Activated CD8-positive, alpha-beta memory T cell treated with anti-CD3 and anti-CD28 coated beads, Interleukin-2, amount 50 U/mL, for 4 hours (primary cell): ENCODE data around the gene INPP5F.
"Not testable (repeated sequence)": the region's sequence is repeated elsewhere in the genome, so short reads cannot be mapped to it uniquely, and the experiment has no call there.

ENCODE experiments used
- DNase-seq: peaks from one replicate; pipeline ENCODE4 v3.0.0-alpha.2; 2020

INPP5F gene

DNA sequence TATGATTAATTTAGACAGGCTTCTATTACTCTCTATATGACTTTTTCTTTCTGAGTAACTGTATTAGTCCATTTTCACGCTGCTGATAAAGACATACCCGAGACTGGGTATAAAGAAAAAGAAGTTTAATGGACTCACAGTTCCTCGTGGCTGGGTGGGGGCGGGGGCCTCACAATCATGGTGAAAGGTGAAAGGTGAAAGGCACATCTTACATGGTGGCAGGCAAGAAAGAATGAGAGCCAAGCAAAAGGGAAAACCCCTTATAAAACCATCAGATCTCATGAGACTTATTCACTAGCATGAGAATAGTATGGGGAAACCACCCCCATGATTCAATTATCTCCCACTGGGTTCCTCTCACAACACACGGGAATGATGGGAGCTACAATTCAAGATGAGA lies 18.5 kb upstream of the INPP5F start:
- DNase-seq, result not testable (repeated sequence)

DNA sequence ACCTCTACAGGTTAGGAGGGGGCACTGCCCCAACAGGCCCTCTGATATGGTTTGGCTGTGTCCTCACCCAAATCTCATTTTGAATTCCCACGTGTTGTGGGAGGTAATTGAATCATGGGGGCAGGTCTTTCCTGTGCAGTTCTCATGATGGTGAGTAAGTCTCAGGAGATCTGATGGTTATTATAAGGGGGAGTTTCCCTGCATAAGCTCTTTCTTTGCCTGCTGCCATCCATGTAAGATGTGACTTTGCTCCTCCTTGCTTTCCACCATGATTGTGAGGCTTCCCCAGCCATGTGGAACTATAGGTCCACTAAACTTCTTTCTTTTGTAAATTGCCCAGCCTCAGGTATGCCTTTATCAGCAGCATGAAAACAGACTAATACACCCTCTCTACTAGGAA lies 14.9 kb upstream of the INPP5F start:
- DNase-seq, result not testable (repeated sequence)

DNA sequence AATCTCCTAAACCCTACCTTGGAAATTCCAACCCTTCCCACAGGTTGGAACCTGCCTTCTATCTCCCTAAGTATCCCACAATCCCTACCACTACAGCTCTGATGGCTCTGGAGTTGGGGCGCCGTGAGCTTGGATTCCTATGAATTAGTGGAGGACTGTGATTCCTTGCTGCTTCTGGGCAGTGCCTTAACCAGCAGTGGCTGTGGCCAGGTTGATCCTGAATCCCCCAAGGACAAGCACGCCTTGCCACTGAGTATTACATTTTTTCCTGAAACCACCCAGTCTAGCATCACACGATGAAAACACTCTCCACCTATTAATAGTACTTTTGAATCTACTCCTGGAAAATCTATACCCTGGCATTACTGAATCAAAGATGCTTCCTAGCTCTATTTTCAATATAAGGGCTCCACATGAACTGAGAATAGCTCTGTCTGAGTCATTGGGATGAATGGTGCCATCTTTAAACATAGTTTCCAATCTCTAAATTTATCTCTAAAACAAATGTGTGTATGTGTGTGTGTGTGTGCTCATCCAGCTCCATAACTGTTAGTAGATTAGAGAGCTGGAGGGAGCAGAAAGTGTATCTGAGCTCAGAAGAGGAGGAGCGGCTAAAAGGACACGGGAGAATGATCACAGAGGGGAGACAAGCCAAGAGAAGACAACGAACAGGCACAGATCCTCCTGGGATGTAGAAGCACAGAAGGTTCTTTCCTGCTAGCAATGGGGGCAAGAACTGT lies 11.9 kb upstream of the INPP5F start:
- no peak for DNase-seq

DNA sequence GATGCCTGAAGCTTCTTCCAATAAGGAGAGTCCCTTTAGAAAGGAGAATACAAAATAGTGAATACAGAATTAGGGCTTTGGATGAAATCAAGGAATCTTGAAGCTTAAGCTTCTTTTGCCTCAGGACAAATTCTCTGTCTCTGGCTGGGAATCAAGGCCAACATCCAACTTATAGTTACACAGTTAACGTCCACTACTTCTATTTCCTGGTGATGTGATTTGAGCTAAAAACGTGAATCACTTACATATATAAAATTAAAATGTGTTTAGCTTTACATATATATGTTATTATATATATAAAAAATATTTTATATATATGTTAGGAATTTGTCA lies 11.4 kb upstream of the INPP5F start:
- DNase-seq, result no peak

DNA sequence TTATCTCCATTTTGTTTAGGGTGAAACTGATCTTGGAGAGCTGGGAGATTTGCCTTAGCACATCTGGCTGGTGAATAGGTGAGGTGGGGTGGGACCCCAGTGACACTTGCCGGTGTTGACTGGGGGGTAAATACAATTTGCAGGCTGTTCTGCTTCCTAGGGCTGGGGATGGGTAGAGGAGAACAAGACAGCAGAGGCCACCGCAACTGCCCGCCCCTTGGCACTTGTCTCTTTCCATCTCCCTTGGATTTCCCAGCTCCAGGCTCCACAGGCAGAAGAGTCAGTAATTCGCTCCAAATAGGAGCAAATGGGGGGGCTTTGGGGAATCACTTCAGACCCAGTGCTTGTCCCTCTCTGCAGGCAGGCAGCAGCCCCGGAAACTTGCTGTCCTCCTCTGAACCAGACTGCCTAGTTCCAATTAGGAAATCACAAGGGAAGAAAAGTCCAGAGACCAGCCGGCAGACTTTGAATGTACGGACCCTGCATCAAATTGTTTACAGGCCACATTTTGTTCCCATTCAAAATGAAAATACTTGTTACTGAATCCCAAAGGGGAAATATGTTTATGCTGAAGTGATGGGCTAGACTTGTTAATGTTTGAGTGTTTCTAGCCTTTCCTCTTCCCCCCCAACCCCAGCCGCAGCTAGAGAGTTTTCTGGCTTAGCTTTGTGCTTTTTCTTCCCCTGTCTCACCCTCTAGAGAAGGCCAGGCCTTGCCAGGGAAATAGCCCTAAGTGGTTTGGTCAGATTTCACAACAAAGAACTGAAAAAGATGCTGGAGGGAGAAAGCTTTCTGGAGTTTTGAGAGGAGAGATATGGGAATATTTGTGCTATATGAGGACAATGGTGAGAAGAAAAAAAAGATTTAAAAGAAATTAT lies 10.0 kb upstream of the INPP5F start:
- no peak for DNase-seq

DNA sequence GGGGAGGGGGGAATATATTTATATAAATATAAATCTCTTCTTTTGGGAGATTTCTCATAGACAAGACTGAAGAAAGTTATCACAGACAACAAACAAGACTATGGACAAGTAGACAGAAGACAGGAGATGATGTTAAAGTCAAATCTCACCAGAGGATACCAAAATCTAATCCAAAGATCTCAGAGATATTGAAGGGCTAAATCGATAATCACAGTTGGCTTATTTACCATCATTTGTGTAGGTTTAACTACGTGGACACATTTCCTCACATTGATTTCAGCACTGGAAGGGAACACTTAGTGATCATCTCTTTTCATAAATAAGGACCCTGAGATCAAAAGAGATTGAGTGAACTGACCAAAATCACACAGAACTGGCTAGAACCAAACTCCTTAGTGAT lies 2.7 kb upstream of the INPP5F start:
- no peak for DNase-seq

DNA sequence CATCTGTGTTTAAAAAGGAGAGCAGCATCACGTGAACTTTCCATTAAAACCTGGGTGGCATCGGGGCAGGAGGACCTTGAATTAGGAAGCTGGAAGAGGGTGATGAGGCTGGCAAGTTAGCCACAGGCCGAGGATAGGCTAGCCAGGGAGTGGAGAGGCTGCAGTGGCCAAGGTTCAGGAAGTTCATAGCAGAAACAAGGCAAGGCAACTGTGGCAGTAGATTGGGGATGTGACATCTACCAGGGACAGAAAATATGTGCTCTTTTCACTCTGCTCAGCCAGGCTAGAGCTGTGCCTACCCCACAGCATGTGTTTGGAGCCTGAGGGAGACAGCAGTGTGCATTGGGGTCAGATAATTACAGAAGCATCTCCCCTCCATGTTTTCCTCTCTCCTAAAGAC lies 2.2 kb upstream of the INPP5F start:
- DNase-seq, result no peak

DNA sequence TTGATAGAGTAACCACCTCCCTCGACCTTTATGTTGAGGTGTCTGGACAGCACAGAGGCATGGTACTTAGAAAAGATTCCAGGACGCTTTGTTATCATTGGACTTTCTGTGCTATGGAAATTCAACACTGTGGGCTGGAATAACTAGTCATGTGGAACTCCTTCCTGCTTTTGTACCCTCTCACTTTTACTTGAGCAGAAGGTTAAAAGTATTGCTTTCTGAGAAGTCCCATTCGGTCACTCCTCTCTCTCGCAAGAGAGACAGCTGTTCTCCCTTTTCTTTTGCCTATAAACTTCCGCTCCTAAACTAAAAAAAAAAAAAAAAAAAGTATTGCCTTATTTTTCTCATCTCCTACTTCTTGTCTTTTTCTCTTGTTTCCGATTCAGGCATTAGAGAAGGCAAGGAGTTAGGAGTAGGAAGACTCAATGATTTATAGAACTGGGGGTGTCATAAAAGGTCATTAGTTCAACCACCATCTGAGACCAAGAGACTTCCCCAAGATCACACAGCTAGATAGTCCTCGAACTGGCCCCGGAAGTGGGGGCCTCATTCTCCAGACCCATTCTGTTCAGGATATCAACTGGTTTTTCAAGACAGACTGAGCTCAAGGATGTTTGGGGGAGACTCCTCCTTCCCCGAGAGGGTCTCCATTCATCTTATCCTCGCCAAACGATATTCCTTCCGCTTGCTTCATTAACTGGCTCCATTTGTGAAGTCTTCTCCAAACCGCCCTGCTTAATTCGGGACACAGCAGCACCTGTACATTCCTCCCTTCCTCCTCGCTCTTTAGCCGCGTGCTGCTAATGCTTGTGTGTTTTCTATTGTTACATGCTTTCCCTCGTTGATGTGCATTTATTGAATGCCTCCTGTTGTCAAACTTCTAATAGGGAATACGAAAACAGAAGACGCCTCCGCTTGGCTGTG lies 995 bp upstream of the INPP5F start:
- DNase-seq, result no peak

DNA sequence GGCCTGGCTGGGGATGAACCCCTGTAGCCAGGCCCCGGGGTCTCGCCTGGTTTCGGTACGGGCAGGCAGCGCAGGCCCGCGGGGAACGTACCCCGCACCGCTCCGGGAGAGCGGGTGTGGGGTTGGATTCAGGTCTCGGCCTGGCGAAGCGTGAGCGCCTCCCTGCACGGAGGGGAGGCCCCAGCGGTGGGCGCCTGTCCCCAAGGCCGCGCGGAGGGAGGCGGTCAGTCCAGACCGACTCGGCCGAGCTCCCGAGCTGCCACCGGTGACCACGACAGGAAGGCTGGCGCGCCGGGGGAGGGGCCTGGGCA lies 378 bp upstream of the INPP5F start:
- DNase-seq, result no peak

DNA sequence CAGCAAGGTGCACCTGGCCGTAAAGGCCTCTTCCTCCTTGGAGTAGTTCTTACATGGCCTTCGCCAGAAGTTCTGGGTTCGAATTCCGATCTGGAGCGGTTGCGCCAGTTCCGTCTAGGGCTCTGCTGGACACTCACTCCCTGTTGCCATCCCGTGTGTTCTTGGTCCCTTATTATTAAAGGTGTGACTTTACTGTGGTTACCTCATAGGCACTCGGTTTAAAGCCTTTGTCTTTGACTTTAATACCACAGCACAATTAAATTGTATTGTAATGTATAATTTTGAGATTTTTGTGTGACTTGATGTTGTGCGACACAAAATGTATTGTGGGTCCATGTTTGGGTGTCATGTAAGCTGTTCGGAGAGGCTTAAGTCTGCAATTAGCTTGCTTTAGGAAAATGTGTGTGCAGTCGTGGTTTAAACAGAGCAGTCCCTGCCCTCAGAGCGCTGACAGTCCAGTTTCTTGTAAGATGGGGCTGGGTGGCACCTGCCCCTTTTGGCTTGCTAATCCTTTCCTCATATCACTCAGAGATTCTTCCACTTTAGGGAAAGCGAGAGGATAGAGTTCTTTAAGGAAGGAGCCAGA lies 919 bp downstream of the INPP5F start:
- no peak for DNase-seq

DNA sequence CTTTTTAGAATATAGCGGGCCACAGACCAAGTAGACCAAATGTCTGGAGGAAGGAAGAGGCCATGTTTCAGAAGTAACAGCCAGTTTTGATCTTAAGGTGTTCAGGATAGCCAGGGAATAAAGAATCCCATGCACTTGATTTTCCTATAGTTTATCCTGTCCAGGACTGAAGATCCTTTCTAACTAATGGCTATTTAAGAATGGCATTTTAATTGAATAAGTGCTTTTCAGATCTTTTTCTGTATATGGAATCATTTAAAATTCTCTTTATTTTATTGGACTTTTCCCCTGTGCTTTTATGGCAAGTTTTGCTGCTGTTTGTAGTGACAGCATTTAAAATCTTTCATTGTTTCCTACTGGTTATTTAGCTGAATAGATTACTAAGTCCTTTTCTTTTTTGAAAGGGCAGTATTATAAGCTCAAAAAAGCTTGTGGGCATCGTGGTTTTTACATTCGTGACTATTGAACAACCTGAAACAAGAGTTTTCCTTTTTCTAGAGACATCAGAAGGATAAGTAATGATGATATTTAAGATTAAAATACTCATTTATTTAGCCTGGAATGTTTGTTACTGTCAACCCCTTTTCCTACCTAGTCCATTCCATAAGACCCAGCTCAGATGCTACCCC lies 2.4 kb downstream of the INPP5F start:
- DNase-seq, result no peak

DNA sequence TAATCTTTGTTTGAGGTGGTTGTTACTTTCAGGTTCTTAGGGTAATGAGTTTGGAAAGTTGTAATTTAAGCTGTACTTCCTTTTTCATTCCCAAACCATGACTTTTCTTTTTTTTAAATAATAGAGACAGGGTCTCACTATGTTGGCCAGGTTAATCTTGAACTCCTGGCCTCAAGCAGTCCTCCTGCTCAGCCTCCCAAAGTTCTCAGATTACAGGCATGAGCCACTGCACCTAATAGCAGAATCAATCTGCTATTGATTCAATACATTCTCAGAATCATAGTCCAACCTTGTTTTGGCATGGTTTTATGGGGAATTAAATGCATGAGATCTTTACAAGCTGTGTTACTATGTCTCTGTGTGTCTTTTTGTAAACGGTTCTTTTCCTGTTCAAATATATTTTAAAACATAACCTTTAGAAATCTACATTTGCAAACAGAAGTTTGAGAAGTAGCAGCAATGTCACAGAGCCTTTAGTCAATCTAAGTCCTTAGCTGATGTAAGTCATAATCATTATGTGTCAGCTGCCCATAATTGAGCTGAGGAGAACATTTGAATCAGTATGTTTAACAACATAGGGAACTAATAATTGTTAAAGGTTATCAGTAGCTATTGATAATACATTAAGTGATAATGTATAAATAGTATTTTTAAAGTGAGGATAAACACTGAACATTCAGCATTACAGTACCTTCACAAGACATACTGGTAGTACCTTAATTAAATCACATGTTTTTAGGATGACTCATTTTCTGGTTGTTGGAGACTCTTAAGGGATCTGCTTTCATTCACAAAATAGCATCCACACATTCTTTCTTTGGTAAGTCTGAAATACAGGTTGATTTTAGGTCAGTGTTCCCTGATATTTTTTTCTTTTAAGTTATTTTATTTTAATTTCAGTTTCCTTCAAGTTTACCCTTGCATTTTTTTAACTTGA lies 8.8 kb downstream of the INPP5F start:
- no peak for DNase-seq

DNA sequence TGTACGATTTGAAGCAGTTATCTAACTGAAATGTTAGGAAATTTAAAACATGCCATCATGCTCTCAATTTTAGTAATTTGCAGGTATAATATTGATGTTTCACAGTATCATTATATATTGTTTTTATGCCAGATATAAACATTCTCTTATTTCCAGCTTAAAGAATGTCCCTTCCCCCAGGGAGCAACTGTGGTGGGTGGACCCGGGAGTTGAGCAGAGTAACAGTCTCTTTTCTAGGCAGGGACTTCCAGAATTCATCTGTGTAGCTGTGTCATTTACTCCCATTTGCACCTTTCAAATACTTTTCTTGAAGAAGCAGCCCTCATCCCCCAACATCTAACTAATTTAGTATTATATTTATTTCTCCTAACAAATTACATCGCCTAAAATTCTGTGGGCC lies 9.6 kb downstream of the INPP5F start:
- DNase-seq, result no peak

DNA sequence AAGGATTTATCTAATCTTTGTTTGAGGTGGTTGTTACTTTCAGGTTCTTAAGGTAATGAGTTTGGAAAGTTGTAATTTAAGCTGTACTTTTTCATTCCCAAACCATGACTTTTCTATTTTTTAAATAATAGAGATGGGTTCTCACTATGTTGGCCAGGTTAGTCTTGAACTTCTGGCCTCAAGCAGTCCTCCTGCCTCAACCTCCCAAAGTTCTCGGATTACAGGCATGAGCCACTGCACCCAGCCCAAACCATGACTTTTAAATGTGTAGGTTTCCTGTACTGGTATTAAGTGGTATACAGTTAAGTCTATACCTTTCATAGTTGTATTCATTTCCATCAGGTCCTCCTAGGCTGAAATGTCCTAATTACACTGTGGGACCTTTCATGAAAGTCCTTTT lies 10.4 kb downstream of the INPP5F start:
- no peak for DNase-seq

DNA sequence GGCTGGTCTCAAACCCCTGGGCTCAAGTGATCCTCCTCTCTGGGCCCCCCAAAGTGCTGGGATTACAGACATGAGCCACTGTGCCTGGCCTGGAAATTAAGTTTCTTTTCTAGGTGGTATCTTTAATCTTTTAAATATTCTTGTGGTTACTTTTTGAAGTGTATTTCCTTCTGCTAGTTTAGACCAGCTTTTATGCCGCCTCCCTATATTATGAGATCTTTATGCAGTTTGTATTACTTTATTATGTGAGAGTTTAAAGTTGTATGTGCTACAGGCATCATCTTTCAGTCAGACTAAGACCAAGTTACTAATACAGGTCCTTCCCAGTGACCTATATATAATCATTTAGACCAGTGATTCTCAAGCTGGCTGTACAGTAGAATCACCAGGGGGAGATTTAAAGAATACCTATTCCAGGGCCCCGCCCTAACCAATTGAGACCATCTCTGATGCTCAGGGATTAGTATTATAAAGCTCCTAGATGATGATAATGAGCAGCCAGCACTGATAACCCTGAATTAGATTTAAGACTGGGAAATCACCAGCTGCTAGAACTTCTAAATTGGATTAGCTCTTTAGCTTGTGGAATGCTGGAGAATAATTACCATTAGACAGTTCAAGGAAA lies 11.3 kb downstream of the INPP5F start:
- DNase-seq, result no peak

DNA sequence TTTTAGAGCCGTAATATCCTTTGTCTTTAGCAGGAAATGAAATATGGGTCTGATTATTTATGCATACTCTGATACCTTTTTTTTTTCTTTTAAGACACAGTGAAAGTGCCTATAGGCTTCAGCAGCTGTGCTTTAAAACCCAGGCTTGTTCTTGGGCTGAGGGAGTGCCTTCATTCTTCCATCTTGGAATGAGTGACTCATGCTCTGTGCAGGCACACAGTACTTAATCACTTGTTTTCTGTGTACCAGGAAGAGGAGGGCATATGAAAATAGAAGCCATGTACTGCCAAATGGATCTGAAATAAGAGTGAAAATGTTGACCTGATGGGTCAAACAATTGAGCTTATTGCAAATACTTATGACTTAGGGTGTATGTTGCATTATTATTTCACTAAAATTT lies 12.0 kb downstream of the INPP5F start:
- DNase-seq, result no peak

DNA sequence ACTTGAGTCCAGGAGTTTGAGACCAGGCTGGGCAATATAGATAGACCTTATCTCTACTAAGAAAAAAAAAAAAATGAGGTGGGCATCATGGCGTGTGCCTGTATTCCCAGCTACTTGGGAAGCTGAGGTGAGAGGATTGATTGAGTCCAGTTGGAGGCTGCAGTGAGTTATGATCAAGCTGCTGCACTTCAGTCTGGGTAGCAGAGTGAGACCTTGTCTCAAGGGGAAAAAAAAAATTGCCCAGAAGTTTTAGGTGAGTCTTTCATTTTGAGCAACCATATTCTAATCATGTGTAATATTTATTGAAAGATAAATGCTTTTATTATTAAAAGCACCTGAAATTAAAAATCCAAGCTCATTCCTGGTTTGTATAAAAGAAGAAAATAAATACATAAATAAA lies 13.1 kb downstream of the INPP5F start:
- no peak for DNase-seq

DNA sequence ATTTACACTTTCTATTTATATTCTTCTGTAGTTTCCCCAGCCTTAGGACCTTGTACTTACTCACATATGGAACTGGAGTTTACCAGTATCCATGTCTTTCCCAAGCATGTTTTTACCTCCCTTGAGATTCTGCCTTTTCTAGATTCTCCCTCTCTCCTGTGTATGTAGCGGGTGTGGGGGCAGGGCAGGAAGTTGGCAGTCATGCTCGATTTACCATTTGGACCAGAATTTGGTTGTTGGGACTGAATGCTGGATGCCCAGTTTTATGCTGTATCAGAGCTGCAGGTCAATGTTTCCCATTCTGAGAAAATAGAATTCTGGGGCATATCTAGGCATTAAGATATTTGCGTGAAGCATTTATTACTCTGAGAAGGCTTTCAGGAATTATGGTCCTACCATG lies 14.2 kb downstream of the INPP5F start:
- DNase-seq, result no peak

DNA sequence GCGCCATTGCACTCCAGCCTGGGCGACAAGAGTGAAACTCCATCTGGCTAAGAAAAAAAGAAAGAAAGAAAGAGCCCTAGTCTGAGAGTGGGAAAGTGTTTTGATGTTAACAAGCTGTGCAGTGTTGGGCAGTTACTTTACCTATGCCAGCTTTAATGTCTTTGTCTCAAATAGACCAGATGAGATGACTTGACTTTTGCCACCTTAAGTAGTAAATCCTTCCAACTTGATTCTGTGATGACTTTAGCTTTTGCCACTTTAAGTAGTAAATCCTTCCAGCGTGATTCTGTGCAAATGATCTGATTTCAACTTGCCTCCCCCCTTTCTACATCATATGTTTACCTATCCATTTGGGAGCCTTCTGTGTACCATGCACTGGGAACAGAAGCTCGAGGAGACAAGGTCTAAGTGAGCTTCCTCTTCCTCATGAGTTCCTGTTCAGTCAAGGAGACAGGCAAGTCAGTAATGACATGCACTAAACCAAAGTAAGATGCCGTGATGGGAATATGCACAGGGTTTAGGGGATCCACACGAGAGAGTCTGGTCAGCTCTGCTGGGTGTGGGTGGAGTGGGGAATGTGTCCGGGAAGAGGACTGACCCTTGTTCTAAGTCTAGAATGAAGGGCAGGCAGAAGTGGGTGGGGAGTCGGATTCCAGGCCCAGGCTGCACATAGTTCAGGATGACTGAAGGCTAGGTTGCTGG lies 17.2 kb downstream of the INPP5F start:
- no peak for DNase-seq

DNA sequence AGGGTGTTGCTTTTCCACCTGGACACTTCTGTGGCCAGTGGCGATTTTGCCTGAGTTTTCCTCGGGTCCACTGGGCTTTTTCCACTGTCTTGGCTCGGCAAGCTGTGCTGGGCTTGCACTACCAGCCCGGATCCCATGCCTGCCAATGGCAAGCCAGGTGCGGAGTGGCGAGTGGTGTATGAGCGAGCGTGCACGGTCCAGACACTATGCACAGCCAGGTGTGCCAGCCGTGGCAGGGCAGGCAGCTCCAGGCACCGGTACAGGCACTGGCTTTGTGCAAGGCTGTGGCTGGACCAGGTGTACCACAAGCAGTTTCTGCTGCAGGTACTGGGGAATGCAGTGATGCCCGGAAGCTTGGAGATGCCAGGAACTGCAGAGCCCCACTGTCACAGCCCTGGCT lies 22.1 kb downstream of the INPP5F start:
- no peak for DNase-seq

DNA sequence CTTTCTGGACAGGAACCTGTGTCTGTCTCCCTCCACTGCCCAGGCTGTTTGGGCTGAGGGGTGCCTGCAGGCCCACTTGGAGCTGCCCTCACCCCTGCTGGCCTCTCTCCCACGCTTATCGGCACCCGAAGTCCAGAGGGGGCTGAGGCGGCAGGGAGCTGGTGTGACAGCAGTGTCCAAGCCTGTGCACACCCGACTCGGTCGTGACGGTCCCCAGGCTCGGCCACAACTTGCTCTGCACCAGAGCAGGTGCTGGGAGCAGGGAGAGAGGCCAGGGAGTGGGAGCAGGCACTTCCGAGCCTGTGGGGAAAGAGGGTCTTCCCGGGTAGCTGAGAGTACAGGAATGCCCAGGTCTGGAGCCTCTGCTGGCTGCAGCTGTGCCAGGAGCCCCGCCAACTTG lies 23.0 kb downstream of the INPP5F start:
- no peak for DNase-seq
